Subcutaneous abdominal adipose tissue (tissue), 5 donors: ENCODE data around the gene FAM187B.
A peak's percentile ranks its signal among the peaks of the same experiment; 100 is the strongest.

ENCODE experiments used
- H3K27ac ChIP-seq: one replicate; pipeline ENCODE4 v1.7.0; 2013; ENCODE audit warnings: low read depth, mild to moderate bottlenecking, inconsistent platforms, low read length, moderate library complexity
- H3K27me3 ChIP-seq, 5 donors: one replicate each; pipeline ENCODE4 v1.7.0; 2013; ENCODE audit warnings: low read length in 5 of 5, inconsistent platforms in 1 of 5; ENCODE audit not compliant: control insufficient read depth in 5 of 5, insufficient read depth in 4 of 5
- H3K36me3 ChIP-seq, 5 donors: one replicate each; pipeline ENCODE4 v1.7.0; 2013; ENCODE audit warnings: low read length in 5 of 5; ENCODE audit not compliant: control insufficient read depth in 5 of 5, insufficient read depth in 5 of 5
- H3K4me1 ChIP-seq, 5 donors: one replicate each; pipeline ENCODE4 v1.7.0; 2013; ENCODE audit warnings: low read length in 5 of 5, mild to moderate bottlenecking in 3 of 5, moderate library complexity in 1 of 5; ENCODE audit not compliant: control insufficient read depth in 5 of 5, insufficient read depth in 5 of 5
- H3K4me3 ChIP-seq, 5 donors: one replicate each; pipeline ENCODE4 v1.7.0; 2013; ENCODE audit warnings: low read length in 5 of 5, low read depth in 1 of 5
- H3K9ac ChIP-seq, 5 donors: one replicate each; pipeline ENCODE4 v1.7.0; 2013; ENCODE audit warnings: low read length in 5 of 5, mild to moderate bottlenecking in 4 of 5, moderate library complexity in 3 of 5
- H3K9me3 ChIP-seq, 5 donors: one replicate each; pipeline ENCODE4 v1.7.0; 2013; ENCODE audit warnings: low read length in 5 of 5; ENCODE audit not compliant: control insufficient read depth in 5 of 5
- donor health status: healthy.
- donor health status: healthy.
- donor health status: healthy.
- donor health status: healthy.
- donor health status: healthy.

FAM187B gene

GRCh38 chr19:35228177-35228930 is at the start of gene FAM187B:
FAM187B (minus strand) TSS chr19:35228739; CDS start chr19:35228680, 59 bp downstream.
- H3K27me3 ChIP-seq, result peaks cover 0 to 17% (median 6%) of the 10 kb centered on the region in 5 donors
- no peaks in the 10 kb centered on the region for H3K36me3 ChIP-seq
- no peak within 1 kb of the TSS for H3K4me3 ChIP-seq
- H3K4me1 ChIP-seq, result peaks cover 0 to 3% (median 0%) of the 10 kb centered on the region in 5 donors
- H3K9me3 ChIP-seq, result no peaks in the 10 kb centered on the region
- H3K9ac ChIP-seq, result no peak within 1 kb of the TSS
- no peak within 1 kb of the TSS for H3K27ac ChIP-seq

- Histone ChIP-seq H3K4me1 (peaks cover 0 to 32% (median 15%) of the 10 kb centered on the region in 5 donors), H3K9me3 (no peaks in the 10 kb centered on the region), H3K9ac (no peak overlapping the region), H3K27me3 (peaks cover 0 to 3% (median under 1%) of the 10 kb centered on the region in 5 donors), H3K36me3 (peaks cover 0 to 85% (median 69%) of the 10 kb centered on the region in 5 donors), H3K4me3 (no peak overlapping the region), H3K27ac (no peak overlapping the region)
Measured at GRCh38 chr19:35276706-35277281, 48.3 kb upstream of the FAM187B start.

- Histone ChIP-seq H3K27ac (no peak overlapping the region), H3K4me1 (peaks cover 0 to 41% (median 20%) of the 10 kb centered on the region in 5 donors), H3K4me3 (no peak overlapping the region), H3K9me3 (no peaks in the 10 kb centered on the region), H3K9ac (no peak overlapping the region), H3K27me3 (no peaks in the 10 kb centered on the region), H3K36me3 (peaks cover 0 to 93% (median 84%) of the 10 kb centered on the region in 5 donors)
Measured at GRCh38 chr19:35274323-35274722, 45.8 kb upstream of the FAM187B start.

- H3K27me3 ChIP-seq, result no peaks in the 10 kb centered on the region
- H3K9ac ChIP-seq, result no peak overlapping the region
- H3K4me1 ChIP-seq, result peaks cover 0 to 42% (median 20%) of the 10 kb centered on the region in 5 donors
- no peak overlapping the region for H3K4me3 ChIP-seq
- no peaks in the 10 kb centered on the region for H3K9me3 ChIP-seq
- peaks cover 0 to 87% (median 78%) of the 10 kb centered on the region in 5 donors for H3K36me3 ChIP-seq
- H3K27ac ChIP-seq, result no peak overlapping the region
Measured at GRCh38 chr19:35273686-35274259, 45.2 kb upstream of the FAM187B start.

GRCh38 chr19:35272954-35273649 is 44.6 kb upstream of the FAM187B start:
- no peak overlapping the region for H3K4me3 ChIP-seq
- H3K9me3 ChIP-seq, result no peaks in the 10 kb centered on the region
- H3K27me3 ChIP-seq, result no peaks in the 10 kb centered on the region
- no peak overlapping the region for H3K27ac ChIP-seq
- peaks cover 0 to 81% (median 72%) of the 10 kb centered on the region in 5 donors for H3K36me3 ChIP-seq
- peak overlapping the region in 1 of 5 donors; percentile 35 for H3K9ac ChIP-seq
- H3K4me1 ChIP-seq, result peaks cover 0 to 42% (median 20%) of the 10 kb centered on the region in 5 donors

- no peak overlapping the region for H3K4me3 ChIP-seq
- no peaks in the 10 kb centered on the region for H3K9me3 ChIP-seq
- peak overlapping the region in 1 of 5 donors; percentile 37 for H3K9ac ChIP-seq
- no peak overlapping the region for H3K27ac ChIP-seq
- H3K36me3 ChIP-seq, result peaks cover 0 to 72% (median 66%) of the 10 kb centered on the region in 5 donors
- peaks cover 0 to 42% (median 21%) of the 10 kb centered on the region in 5 donors for H3K4me1 ChIP-seq
- no peaks in the 10 kb centered on the region for H3K27me3 ChIP-seq
Measured at GRCh38 chr19:35272122-35272719, 43.7 kb upstream of the FAM187B start.

GRCh38 chr19:35271546-35271945 is 43.0 kb upstream of the FAM187B start:
- Histone ChIP-seq H3K4me3 (no peak overlapping the region), H3K9ac (no peak overlapping the region), H3K9me3 (no peaks in the 10 kb centered on the region), H3K27ac (no peak overlapping the region), H3K36me3 (peaks cover 0 to 65% (median 59%) of the 10 kb centered on the region in 5 donors), H3K27me3 (no peaks in the 10 kb centered on the region), H3K4me1 (peaks cover 1 to 48% (median 28%) of the 10 kb centered on the region in 5 donors)

- Histone ChIP-seq H3K36me3 (peaks cover 0 to 54% (median 48%) of the 10 kb centered on the region in 5 donors), H3K9ac (peak overlapping the region in 1 of 5 donors; percentile 24), H3K9me3 (no peaks in the 10 kb centered on the region), H3K27me3 (no peaks in the 10 kb centered on the region), H3K4me1 (peaks cover 2 to 59% (median 39%) of the 10 kb centered on the region in 5 donors), H3K27ac (no peak overlapping the region), H3K4me3 (no peak overlapping the region)
Measured at GRCh38 chr19:35270381-35270811, 41.9 kb upstream of the FAM187B start.

- Histone ChIP-seq H3K9me3 (no peaks in the 10 kb centered on the region), H3K4me3 (peak overlapping the region in 4 of 5 donors; percentile 63 to 74 (median 66)), H3K36me3 (peaks cover 0 to 46% (median 44%) of the 10 kb centered on the region in 5 donors), H3K27me3 (no peaks in the 10 kb centered on the region), H3K27ac (no peak overlapping the region), H3K4me1 (peaks cover 4 to 68% (median 48%) of the 10 kb centered on the region in 5 donors), H3K9ac (peak overlapping the region in 1 of 5 donors; percentile 52)
Measured at GRCh38 chr19:35269438-35270117, 41.0 kb upstream of the FAM187B start.
